HG03025 (cell line): ENCODE data around the gene RPS19.
"Not testable (repeated sequence)": the region's sequence is repeated elsewhere in the genome, so short reads cannot be mapped to it uniquely, and the experiment has no call there.

Source experiments
- ATAC-seq: cut with Tn5 transposase; IDR thresholded peaks from one replicate; pipeline ENCODE4 v1.9.1; 2021; ENCODE audit warnings: mild to moderate bottlenecking, moderate library complexity; ENCODE audit not compliant: unreplicated experiment, low FRiP score

The RPS19 gene

GRCh38 chr19:41912899-41913537 is 53.0 kb downstream of the RPS19 start:
- ATAC-seq: no peak

- no peak for ATAC-seq
These were observed 53.7 kb downstream of the RPS19 start for GRCh38 chr19:41913538-41914423.

- ATAC-seq: not testable (repeated sequence)
These were observed 54.4 kb downstream of the RPS19 start for GRCh38 chr19:41914424-41914834.

GRCh38 chr19:41915021-41915775 is 55.1 kb downstream of the RPS19 start:
- ATAC-seq: no peak

GRCh38 chr19:41915776-41916414 is 55.8 kb downstream of the RPS19 start:
- no peak for ATAC-seq

GRCh38 chr19:41917676-41918075 is 57.6 kb downstream of the RPS19 start:
- ATAC-seq: no peak

GRCh38 chr19:41918095-41918494 is 58.0 kb downstream of the RPS19 start:
- ATAC-seq: no peak

- no peak for ATAC-seq
These were observed 58.7 kb downstream of the RPS19 start for GRCh38 chr19:41918653-41919244.

GRCh38 chr19:41919948-41920712 is 60.1 kb downstream of the RPS19 start:
- ATAC-seq: no peak

GRCh38 chr19:41920882-41921576 is 61.0 kb downstream of the RPS19 start:
- no peak for ATAC-seq

GRCh38 chr19:41921577-41922576 is 61.8 kb downstream of the RPS19 start:
- no peak for ATAC-seq
